ENCODE measurements around the gene MICAL3.
"Not testable (repeated sequence)": the region's sequence is repeated elsewhere in the genome, so short reads cannot be mapped to it uniquely, and the experiment has no call there.

The MICAL3 gene

DNA sequence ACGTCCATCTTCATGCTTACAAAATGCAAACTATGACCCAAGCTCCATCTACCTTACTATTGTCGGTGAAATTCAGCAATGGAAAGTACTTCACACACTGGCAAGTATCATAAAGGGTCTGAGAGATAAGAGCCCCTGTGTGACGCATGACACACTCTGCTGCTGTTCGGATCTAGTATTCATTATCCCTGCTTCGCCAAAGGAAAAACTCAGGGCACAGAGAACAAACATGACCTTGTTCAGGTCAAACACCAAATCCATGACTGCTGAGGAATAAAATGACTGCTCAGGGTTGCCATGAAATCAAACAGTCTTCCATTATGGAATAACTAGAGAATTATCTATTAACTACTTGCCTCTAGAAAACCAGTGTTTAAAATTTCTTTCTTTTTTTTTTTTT lies 73.0 kb downstream of the MICAL3 start:
- DNase-seq: no peak

DNA sequence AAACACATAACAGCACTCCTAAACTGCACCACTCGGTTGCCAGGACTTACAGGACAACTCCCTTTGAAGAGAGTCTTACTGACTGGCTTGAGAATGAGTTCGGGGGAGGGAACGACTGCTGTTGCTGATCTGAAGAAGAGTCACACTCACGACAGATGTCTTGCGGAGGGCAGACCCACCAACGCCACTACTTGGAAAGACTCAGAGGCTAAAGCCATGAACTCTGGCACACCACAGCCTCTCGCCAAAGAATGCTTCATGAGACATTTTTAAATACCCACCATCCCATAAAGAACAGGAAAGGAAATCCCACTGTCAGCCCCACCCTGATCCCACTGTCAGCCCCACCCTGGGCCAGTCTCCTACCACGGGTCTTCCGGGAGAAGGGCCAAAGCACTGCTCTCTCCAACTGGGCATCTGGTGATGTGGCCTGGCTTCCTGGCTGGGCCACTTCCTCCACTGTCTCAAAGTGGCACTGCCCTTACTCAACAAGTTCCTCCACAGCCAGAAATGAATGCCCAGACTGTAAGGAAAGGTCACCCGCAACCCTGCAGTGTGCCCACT lies 73.6 kb downstream of the MICAL3 start:
- DNase-seq: no peak

DNA sequence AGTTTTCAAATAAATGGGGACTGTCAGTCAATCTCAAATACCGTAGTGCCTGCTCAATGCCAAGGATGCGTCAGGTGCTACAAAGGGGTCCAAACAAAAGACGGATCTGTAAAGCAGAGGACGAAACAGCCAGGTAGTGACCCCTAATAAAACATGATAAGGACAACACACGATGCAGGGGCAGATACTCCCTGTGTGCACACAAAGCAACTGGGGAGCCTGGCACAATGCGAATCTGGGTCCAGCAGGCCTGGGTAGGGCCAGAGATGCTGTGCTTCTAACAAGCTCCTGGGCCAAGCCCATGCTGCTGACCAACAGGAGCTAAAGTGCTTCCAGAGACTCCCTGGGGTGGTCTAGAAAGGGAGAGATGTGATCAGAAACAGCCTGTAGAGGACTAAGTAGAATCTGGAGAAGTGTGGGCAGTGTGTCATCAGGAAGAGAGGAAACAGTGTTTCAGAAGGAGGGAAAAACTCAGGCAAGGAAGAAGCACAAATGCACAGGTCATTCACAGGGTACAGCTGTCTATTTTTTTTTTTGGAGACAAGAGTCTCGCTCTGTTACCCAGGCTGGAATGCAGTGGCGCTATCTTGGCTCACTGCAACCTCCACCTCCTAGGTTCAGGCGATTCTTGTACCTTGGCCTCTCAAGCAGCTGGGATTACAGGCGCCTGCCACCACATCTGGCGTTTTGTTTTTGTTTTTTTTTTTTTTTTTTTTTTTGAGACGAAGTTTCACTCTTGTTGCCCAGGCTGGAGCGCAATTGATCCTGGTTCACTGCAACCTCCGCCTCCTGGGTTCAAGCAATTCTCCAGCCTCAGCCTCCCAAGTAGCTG lies 74.5 kb downstream of the MICAL3 start:
- no peak for DNase-seq

DNA sequence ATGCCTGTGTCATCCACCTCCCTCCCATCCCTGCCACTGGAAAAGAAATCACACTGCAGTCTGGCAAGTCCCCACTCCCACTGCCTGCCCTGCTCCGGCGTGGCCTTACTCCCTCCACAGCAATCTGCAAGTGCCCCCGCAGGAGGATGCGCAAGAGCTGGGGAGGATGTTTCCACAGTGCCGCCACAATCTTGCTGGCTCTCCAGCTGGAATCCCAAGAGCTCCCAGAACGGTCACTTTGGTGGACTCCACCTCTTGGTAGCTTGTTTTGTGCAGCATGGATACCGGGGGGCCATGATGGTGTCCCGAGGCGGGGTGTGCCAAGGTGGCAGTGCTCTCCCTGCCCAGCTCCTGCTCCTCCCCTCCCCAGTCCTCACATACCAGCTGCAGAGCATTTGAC lies 76.3 kb downstream of the MICAL3 start:
- DNase-seq: no peak

DNA sequence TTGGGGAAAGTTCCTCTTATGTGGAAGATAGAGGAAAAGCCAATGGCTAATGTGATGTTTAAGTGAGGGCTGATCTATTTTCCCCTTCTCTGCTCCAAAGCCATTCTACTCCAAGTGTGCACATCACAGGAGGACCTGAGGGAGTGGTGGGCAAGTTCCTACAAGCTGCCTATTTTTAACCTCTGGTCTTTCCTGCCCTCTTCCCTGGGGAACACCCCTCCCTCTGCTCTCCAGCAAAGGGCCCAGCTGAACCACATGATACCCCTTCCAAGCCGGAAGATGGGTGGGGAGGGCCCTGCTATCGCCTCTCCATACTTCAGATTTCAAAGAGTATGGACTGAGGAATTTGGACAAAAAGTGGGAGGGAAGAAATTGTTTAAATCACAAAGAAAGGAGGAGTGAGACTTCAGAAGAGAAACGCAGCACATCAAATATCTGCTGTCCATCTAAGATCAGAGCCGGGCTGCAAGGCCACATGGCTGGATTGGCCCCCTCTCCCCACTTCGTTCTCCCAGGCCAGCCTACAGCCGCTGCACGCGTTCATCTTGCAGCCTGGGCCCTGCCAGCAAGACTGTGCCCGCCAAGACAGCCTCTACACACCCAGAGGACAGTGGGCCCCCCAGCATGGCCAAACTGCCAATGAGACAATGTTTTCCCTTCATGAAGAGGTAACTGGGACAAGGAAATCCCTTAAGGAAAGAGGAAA lies 77.5 kb downstream of the MICAL3 start:
- DNase-seq: no peak

DNA sequence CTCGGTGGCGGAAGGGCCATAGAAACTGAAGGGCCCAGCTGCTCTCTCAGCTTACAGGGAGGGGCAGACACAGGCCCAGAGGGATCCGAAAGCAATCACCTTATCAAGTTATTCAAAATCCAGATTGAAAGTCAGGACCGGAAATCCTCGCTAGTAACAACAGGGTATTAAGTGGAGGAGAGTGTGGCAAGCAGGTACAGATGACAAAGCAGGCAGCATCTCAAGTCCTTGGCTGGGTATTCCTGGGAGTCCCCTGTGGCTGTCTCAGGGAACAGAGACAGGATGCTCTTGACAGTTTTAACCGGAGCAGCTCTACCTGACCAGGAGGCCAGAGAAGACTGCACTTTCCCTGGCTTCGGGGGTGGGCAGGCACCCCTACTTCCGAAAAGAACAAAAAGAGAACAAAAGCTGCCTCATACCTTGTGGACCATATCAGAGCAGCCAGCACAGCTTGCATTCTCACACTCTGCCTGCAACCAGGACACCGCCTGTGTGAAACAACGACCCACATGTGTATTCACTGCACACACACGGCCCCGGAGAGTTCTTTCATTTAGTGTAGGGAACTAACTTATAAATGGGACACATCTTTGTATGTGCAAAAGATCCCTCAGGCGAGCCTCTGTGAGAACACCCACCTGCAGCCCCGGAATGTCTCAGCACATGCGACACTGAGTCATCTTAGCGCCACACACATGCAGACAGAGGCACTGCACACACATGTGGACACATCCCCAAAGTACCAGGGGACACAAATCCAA lies 78.3 kb downstream of the MICAL3 start:
- no peak for DNase-seq

DNA sequence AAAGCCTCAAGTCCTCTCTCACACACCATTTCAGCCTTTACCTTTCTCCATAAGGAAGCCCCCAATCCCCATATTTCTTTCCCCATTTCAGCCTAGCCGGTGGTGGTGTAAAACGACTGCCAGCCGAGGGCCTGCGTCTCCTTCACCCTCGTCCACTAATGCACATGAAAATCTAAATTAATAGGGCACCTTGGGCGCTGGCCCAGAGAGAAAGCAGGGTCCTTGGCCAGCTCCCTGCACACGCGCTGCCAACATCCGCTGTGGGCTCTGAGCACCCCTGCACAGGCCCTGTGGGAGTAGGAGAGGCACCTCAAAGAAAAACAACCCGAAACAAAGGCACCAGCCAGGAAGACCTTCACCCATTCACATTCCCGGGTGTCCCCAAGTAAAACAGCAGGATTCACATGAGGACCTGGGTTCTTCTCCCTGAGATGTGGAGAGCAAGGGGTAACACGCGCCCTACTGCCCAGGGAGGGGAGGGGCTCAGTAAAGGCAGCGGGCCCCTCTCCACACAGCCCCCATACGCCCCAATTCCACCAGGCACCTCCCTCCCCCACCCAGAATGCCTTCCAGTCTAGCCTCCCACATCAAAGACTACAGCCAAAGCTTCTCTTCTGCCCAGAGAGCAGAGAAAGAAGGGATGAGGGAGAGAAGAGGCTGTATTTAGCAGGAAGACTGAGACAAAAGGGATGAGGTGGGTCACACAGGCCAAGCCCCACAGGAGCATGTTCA lies 79.0 kb downstream of the MICAL3 start:
- no peak for DNase-seq

DNA sequence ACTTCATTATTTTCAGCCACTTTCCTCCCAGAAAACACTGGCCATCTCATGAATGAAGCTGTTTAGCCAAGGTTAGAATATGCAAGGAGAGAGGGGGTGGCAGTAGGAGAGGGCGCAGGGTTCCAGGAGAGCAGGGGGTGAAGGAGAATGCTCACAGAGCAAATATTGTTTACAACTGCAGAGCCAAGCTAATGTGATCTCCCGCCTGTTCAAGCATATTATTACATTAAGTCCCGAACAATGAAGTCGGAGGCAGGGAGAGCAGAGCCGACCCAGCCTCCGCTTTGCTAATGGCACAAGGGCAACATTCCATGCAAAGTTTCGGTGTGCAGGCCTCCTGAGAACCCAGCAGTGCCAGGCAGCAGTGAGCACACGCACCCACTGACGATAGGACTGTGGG lies 80.1 kb downstream of the MICAL3 start:
- no peak for DNase-seq

DNA sequence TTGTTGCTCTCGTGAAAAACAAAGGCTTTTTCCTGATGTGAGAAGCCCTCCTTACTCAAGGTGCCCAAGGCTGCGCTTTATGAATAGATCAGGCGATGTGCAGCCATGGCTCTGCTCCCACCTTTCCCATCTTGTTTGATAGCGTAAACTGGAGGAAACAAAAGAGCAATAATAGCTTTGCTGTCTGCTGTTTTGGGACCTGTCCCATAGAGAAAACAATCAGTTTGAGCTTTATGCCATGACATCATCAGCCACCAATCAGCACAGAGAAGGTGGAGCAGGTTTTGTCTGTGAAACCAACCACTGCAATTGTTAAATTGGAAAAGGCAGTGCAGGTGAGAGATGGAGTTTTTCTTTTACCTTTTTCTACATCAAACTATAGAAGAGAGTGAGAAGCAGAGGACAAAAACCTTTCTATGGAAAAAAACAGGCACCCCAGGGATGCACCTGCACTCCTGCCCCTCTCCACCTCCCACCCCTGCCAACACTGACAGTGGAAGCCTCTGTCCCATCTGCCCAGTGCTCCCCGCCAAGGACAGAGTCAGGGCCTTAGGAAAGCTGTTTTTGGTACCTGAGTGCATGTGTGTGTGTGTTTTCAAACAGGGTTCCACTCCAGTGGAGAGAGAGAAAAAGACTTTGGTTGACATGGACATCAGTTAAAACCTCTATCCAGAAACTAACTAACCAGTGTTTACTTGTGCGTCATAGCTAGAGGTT lies 80.7 kb downstream of the MICAL3 start:
- no peak for DNase-seq

DNA sequence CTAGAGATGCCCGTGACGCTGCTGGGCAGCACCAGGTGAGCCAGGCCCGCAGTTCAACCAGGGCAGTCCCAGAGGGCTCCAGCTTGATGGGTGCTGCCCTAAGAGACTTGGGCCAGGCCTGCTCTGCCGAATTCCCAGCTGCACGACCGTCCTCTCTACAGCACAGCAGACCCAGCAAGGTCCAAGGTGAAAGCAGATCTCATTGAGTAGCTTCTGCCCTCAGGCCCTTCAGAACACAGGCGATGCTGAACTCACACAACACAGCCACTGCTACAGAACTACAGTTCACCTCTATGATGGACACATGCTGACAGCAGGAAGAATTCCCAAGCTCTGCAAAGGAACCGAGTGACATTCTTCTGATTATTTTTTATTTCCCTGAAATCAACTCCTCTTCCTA lies 81.6 kb downstream of the MICAL3 start:
- DNase-seq: no peak

DNA sequence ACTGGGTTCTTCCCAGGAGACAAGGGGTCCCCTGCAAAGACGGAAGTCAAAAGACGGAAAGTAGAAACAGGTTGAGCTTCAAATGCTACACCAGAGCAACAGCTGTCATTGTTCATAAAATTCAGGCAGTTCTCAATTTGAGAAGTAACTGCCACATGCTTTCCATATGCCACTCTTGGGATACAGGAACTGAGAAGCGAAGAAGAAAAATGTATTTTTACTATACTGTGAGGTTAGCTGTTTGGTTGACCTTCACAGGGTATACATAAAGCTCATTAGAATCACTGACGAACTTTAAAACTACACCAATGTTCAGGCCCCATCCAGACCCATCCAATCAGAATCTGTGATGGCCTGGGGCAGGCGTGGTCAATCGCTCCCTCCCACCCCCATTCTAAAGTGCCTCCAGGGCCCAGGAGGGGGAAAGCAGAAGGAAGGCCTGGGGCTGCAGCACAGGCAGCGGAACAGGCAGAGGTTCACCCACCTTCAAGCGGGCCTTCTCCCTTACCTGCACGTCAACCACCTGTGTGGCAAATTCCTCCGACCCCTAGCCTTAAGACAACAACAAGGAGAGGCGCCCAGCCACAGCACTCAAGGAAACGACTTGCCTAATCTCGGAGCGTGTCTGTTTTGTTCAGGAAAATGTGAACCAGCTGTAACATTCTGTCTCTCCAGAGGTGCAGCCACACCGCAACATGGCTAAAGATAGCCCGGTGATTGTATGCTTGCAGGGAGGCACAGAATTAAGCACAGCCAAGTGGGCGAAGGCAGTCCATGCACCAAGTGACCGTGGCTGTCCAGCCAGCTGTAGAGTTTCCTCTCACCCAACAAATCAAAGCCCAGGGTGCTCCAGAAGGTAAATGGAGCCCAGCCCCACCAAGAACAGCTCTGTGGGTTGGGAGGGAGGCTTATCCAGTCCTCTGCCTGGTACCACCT lies 82.6 kb downstream of the MICAL3 start:
- DNase-seq: no peak

DNA sequence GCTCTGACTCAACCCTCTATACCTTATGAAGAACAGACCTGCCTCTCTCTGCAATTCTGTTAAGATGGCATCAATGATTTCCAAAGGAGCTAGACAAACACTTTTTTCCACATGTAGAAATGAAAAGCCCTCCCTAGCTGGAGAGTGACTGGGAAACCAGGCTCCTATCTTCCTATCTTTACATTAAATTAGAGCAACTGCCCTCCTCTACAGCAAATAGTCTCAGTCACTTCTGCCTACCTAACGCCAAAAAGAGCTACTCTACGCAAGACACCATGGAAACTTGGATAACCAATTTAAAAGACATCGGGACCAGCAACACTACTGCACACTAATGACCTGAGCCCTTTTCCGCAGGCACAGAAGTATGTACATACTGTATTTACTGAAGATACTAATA lies 84.8 kb downstream of the MICAL3 start:
- DNase-seq: no peak

DNA sequence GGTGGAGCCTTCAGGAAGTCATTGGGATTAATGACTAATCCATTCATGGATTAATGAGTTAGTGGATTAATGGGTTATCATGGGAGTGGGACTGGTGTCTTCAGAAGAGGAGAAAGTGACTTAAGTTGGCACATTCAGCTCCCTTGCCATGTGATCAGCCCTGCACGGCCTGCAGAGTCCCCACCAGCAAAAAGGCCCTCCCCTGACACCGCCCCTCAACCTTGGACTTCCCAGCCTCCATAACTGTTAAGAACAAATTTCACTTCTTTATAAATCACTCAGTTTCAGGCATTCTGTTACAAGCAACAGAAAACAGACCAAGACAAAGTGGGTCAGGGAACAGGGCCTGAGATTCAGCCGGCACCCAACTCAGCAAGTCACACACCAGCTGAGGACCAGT lies 85.3 kb downstream of the MICAL3 start:
- no peak for DNase-seq

DNA sequence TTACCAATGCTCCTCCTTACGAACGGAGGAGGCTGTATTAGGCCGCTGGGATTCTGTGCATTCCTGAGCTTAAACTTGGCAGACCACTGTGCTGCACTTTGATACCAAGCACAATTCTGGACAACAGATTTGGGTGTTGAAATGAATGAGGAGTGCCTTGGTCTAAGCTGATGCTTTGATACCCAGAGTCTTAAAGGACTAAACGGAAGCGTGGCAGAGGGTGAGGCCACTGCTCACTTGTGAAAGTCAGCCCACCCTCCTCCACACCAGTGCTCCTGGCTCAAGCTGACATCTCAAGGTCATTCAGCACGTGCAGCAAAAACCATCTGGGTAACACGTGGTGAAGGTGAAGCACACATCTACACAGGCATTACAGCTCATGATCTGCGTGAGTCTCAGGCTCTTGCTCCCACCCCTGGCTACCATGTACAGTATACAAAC lies 85.9 kb downstream of the MICAL3 start:
- no peak for DNase-seq

DNA sequence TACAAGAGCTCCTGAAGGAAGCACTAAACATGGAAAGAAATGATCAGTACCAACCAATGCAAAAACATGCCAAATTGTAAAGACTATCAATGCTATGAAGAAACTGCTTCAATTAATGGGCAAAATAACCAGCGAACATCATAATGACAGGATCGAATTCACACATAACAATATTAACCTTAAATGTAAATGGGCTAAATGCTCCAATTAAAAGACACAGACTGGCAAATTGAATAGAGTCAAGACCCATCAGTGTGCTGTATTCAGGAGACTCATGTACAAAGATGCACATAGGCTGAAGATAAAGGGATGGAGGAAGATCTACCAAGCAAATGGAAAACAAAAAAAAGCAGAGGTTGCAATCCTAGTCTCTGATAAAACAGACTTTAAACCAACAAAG lies 91.9 kb downstream of the MICAL3 start:
- DNase-seq: not testable (repeated sequence)

DNA sequence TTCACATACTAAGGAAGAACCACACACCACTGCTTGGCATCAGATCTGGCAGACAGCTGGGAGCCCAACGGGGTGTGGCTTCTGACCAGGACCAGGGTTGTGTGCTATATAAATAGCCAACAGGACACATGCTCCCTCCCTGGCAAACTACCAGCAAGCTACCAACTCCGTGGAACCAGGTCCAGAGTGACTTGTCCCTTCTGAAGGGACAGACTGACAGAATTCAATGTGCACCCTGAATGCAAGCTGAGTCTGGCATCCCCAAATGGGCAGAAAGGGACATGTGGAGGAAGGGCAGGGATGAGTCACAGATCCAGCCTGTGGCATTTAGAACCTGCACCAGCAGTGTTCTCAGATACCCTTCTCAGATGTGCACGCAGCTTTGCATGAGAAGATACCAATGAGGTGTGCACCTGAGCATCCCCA lies 92.9 kb downstream of the MICAL3 start:
- no peak for DNase-seq

DNA sequence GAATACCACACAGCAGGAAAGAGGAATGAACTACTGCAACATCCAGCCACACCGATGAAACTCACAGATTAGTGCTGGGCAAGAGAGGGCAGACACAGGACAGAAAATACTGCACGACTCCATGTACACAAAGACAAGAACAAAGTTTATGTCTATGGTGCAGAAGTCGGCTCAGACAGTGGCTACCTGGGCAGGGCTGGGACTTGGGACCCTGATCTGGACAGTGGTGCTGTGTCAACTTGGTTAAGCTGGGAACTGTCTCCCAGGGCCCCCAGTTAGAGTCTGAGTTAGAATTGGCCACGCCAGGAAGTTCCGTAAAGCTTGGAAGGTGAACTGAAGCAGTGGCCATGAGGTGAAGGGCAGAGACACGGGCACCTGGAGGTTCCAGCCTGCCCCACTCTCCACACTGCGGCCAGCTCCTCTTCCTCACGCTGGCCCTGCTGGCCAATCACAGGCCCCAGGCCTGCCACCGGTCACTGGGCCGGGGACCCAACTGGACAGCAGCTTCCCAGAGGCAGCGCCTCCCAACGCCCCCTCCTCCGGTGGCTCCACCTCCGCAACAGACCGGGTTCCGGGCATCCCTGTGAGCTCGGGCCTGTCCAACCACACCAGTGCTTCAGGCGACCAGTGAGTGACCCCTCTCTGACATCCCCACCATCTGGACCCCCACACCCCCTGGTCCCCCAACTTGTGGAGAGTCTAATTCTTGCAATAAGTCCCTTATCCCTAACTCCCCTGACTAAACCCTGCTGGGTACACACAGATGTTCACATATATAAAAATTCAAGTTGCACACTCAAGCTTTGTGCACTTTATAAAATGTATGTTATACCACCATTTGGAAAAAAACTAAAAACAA lies 93.7 kb downstream of the MICAL3 start:
- no peak for DNase-seq

DNA sequence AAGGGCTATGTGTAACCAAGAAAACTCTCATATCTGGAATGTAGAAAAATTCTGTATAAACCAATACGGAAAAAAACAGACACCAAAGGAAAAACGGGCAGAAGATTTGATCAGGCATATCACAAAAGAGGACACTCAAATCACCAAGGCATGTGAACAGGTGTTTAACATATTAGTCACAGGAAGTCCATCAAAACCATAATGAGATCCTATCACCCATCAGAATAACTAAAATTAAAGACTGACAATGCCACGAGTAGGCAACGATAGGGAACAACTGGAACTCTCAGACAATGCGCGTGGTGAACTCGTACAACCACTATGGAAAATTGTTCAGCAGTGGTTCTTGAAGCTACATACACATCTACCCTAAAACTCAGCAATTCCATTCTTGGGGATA lies 94.5 kb downstream of the MICAL3 start:
- no peak for DNase-seq

DNA sequence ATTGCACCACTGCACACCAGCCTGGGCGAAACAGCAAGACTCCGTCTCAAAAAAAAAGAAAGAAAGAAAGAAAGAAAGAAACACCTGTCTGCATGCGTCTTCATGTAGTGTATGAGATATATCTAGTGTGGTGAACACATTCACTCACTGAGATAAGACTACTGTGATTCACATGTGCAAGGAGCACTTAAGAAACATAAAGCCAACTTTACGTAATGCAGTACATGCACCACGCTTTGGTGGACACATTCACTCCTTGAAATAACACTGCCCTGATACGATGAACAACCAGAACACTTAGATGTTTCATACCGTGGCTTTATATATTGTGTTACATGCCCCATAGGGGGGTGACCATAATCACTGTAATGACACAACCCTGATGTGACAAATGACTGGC lies 96.0 kb downstream of the MICAL3 start:
- DNase-seq: no peak

DNA sequence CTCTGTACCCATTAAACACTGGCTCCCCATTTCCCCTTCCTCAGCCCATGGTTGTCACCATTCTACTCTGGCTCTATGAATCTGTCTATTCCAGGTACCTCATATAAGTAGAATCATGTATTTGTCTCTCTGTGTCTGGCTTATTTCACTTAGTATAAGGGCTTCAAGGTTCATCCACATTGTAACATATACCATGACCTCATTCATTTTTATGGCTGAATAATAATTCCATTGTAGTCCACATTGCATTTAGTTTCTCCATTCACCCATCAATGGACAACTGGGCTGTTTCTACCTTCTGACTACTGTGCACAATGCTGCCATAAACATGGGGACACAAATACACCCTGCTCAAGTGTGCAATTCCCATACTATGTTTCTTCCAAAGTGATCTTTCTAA lies 97.3 kb downstream of the MICAL3 start:
- DNase-seq: no peak
